IPS-20b (cell line): ENCODE results near the gene KLHL3.

Source experiments
- H3K27ac ChIP-seq: one replicate; pipeline ENCODE4 v1.5.1; 2013; ENCODE audit warnings: low read length
- H3K27me3 ChIP-seq: 2 replicates; pipeline ENCODE4 v1.6.1; 2013; ENCODE audit warnings: mild to moderate bottlenecking, low read length, inconsistent platforms; ENCODE audit not compliant: insufficient read depth
- H3K36me3 ChIP-seq: 2 replicates; pipeline ENCODE4 v1.6.1; 2013; ENCODE audit warnings: low read depth, mild to moderate bottlenecking, inconsistent platforms, low read length, moderate library complexity; ENCODE audit not compliant: insufficient read depth
- H3K4me1 ChIP-seq: 2 replicates; pipeline ENCODE4 v1.6.1; 2013; ENCODE audit warnings: mild to moderate bottlenecking, control low read depth, inconsistent platforms, low read length, moderate library complexity; ENCODE audit not compliant: insufficient read depth
- H3K4me3 ChIP-seq: 2 replicates; pipeline ENCODE4 v1.5.1; 2013; ENCODE audit warnings: mild to moderate bottlenecking, low read length, inconsistent platforms
- H3K9ac ChIP-seq: 2 replicates; pipeline ENCODE4 v1.6.1; 2013; ENCODE audit warnings: low read depth, mild to moderate bottlenecking, inconsistent platforms, low read length, moderate library complexity
- H3K9me3 ChIP-seq: 2 replicates; pipeline ENCODE4 v1.6.1; 2013; ENCODE audit warnings: mild to moderate bottlenecking, low read depth, low read length, inconsistent platforms; ENCODE audit not compliant: insufficient read depth

Gene KLHL3

GRCh38 chr5:137718611-137719010 lies 17.3 kb downstream of the KLHL3 start:
- Histone ChIP-seq H3K9ac (no peak overlapping the region), H3K27ac (no peak overlapping the region), H3K4me3 (no peak overlapping the region), H3K27me3 (no peaks in the 10 kb centered on the region), H3K4me1 (no peaks in the 10 kb centered on the region), H3K9me3 (peaks cover 6% of the 10 kb centered on the region), H3K36me3 (peaks cover 6% of the 10 kb centered on the region; the same call in 1 of the 2 replicates)

- H3K27me3 ChIP-seq, result no peaks in the 10 kb centered on the region
- H3K27ac ChIP-seq, result no peak overlapping the region
- H3K4me3 ChIP-seq, result no peak overlapping the region
- H3K9ac ChIP-seq, result no peak overlapping the region
- no peaks in the 10 kb centered on the region for H3K4me1 ChIP-seq
- peaks cover 14% of the 10 kb centered on the region for H3K9me3 ChIP-seq
- peaks cover 9% of the 10 kb centered on the region; the same call in 1 of the 2 replicates for H3K36me3 ChIP-seq
These were observed 19.6 kb downstream of the KLHL3 start for GRCh38 chr5:137716337-137716736.

GRCh38 chr5:137715456-137715855 lies 20.4 kb downstream of the KLHL3 start:
- Histone ChIP-seq H3K27ac (no peak overlapping the region), H3K4me1 (no peaks in the 10 kb centered on the region), H3K36me3 (peaks cover 7% of the 10 kb centered on the region; the same call in 1 of the 2 replicates), H3K4me3 (no peak overlapping the region), H3K27me3 (no peaks in the 10 kb centered on the region), H3K9ac (no peak overlapping the region), H3K9me3 (peaks cover 14% of the 10 kb centered on the region)

DNA sequence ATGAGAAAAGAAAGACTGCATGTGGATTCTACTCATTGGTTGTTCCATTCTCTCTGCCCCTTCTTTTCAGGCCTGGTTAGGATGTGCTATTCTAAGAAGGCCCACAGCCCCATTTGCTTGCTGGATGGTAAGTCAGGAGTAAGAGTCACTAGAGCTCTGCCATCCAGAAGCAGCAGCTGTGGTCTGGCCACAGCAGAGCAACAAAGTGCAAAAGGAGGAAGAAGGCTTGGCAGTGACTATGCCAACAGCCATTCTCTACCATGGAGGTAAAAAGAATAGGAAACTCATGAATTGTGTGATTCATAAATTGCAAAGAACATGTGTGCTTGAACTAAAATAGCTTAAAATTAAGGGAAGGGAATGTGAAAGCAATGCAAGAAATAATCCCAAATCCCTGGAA lies 20.9 kb downstream of the KLHL3 start:
- Histone ChIP-seq H3K9ac (no peak overlapping the region), H3K9me3 (peaks cover 14% of the 10 kb centered on the region), H3K27ac (no peak overlapping the region), H3K36me3 (peaks cover 3% of the 10 kb centered on the region; the same call in 1 of the 2 replicates), H3K4me3 (no peak overlapping the region), H3K4me1 (no peaks in the 10 kb centered on the region), H3K27me3 (no peaks in the 10 kb centered on the region)

DNA sequence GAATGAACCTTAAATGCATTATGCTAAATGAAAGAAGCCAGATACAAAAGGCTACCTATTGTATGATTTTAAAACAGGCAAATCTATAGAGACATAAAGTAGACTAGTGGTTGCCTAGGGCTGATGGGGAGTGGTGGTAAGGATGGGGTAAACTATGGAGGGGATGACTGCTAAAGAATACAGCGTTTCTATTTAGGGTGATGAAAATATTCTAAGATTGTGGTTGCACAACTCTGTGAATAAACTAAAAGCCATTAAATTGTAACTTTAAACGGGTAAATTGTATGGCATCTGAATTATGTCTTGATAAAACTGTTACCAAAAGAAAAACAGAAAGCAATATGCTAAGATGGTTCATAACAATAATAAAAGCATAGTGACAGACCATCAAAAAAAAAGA lies 21.4 kb downstream of the KLHL3 start:
- no peak overlapping the region for H3K4me3 ChIP-seq
- no peaks in the 10 kb centered on the region for H3K4me1 ChIP-seq
- H3K36me3 ChIP-seq, result peaks cover 6% of the 10 kb centered on the region
- H3K27ac ChIP-seq, result no peak overlapping the region
- peaks cover 14% of the 10 kb centered on the region for H3K9me3 ChIP-seq
- H3K9ac ChIP-seq, result no peak overlapping the region
- H3K27me3 ChIP-seq, result no peaks in the 10 kb centered on the region

DNA sequence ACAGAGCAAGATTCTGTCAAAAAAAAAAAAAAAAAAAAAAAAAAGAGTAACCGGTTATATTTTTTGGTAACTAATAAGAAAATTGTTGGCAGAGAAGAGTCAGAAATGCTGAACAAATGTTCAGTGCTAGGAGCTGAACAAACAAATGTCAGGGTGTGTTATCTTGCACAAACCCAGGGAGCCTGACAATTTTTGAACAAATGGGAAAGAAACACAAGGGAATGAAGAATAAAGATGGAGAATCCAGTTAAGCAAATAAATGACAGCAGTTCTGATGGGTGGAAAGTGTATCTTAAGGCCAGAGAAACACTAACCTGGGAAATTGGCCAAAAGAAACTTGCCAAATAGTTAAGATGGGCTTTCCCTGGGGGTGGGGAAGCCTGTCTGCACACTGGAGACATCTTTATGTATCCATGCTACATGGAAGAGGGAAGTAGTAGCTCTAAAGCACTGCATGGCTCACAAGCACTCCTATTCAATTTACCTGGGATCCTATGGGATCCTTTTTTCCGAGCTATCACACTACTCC lies 23.7 kb downstream of the KLHL3 start:
- Histone ChIP-seq H3K36me3 (peaks cover 26% of the 10 kb centered on the region), H3K9me3 (peaks cover 14% of the 10 kb centered on the region), H3K4me3 (no peak overlapping the region), H3K9ac (no peak overlapping the region), H3K4me1 (no peaks in the 10 kb centered on the region), H3K27me3 (no peaks in the 10 kb centered on the region), H3K27ac (no peak overlapping the region)

DNA sequence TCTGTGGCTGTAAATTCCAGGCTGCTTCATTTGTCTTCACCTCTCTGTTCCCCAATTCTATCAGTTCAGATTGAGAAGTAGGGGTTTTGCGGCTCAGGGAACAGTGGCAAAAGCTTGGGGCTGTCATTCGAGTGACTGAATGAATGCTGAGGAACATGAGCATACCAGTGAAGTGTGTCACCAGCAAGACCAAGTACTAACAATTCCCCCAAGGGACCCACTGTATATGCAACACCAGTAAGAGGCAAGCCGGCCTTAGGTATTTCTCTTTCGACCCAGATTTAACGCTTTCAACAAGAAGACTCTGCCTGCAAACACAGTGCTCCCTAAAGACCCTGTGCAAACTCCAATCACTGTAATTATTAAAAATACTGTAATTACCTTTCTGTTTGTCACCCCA lies 25.8 kb downstream of the KLHL3 start:
- Histone ChIP-seq H3K27me3 (no peaks in the 10 kb centered on the region), H3K4me1 (no peaks in the 10 kb centered on the region), H3K36me3 (peaks cover 26% of the 10 kb centered on the region), H3K9ac (no peak overlapping the region), H3K4me3 (no peak overlapping the region), H3K9me3 (peaks cover 14% of the 10 kb centered on the region), H3K27ac (no peak overlapping the region)

DNA sequence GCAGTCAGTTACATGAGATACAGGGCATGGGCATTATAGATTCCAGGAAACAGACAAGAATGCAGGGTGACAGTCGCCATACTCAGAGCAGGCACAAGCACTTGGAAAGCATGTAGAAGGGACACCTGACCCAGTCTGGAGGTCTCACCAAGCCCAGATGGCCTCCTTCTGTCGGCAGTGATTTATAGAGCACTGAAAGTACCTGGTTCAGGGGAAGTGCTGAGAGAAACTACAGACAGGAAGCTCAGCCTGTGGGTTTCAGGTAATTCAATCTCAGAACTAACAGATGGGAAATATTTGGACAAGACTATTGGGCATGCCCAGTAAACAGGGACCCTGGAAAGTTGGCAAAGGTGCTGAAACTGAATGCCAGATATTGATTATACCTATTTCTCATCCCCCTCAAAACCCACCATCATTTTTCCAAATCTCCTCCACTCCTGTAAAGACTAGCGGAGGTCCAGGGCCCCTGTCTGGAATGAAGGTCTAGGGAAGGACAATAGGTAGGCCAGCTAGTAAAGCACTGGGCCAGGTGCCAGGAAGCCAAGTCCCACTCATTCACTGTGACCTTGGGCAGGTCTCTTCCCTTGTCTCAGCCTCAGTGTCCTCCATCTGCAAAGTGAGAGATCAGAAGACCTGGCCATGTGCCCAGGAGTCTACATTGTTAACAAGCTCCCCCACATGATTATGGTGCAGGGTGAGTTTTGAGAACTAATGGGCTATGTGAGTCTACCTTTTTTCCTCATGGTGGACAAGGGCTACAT lies 26.9 kb downstream of the KLHL3 start:
- Histone ChIP-seq H3K27ac (no peak overlapping the region), H3K36me3 (peaks cover 26% of the 10 kb centered on the region), H3K9me3 (peaks cover 9% of the 10 kb centered on the region), H3K4me3 (no peak overlapping the region), H3K9ac (no peak overlapping the region), H3K27me3 (no peaks in the 10 kb centered on the region), H3K4me1 (no peaks in the 10 kb centered on the region)

DNA sequence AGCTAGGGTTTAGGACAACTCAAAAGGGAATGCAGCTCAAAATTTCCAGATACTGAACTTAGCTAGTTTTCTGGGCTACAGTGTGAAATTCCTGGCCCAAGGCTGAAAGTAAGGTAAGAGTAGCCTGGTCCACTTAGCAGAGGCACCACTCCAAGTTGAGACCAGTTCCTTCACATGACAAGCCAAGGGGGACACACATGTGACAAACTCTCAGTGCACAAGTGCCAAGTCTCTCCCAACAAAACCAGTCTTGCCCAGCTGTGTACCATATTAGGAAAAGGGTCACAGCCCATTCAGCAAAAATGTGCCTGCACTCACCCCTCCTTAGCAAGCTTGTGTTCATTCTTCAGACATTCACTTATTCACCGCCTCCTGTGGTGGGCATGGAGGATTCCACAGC lies 27.8 kb downstream of the KLHL3 start:
- peaks cover 23% of the 10 kb centered on the region for H3K36me3 ChIP-seq
- no peak overlapping the region for H3K27ac ChIP-seq
- no peak overlapping the region for H3K9ac ChIP-seq
- no peaks in the 10 kb centered on the region for H3K27me3 ChIP-seq
- peaks cover 2% of the 10 kb centered on the region; the same call in 1 of the 2 replicates for H3K9me3 ChIP-seq
- H3K4me3 ChIP-seq, result no peak overlapping the region
- no peaks in the 10 kb centered on the region for H3K4me1 ChIP-seq

DNA sequence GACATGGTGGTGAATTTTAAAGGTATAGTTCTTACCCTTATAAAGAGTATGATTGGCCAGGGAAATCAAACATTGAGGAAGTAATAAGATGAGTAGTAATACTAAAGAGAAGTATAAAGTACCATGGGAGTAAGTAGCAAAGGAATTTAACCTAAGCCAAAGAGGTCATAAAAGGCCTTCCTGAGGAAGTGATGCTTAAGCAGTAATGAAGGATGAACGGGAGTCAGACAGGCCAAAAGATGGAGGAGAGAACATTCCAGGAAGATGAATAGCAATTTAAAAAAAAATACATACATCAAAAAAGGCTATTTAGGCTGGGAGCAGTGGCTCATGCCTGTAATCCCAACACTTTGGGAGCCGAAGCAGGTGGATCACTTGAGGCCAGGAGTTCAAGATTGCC lies 29.0 kb downstream of the KLHL3 start:
- Histone ChIP-seq H3K27me3 (no peaks in the 10 kb centered on the region), H3K9me3 (no peaks in the 10 kb centered on the region), H3K36me3 (peaks cover 23% of the 10 kb centered on the region), H3K4me3 (no peak overlapping the region), H3K4me1 (no peaks in the 10 kb centered on the region), H3K9ac (no peak overlapping the region), H3K27ac (no peak overlapping the region)

DNA sequence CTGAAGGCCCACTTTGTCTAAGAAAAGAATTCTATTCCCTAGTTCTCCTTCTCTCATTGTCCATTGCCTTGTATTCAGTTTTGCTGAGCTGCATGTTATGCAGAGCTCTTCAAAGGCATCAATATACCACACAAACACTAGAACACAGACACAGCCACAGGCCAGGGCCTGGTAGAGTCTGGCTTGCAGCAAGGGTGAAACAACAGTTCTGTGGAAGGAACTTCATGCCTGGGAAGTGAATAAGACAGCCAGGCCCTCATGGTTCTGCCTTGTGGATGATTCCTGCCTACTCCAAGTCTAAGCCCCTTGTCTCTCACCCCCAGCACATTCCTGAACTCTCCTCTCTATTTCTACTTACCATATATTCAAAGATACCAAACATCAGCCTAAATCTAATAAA lies 30.8 kb downstream of the KLHL3 start:
- no peak overlapping the region for H3K27ac ChIP-seq
- no peaks in the 10 kb centered on the region for H3K27me3 ChIP-seq
- no peak overlapping the region for H3K4me3 ChIP-seq
- H3K9me3 ChIP-seq, result no peaks in the 10 kb centered on the region
- no peaks in the 10 kb centered on the region for H3K4me1 ChIP-seq
- H3K9ac ChIP-seq, result no peak overlapping the region
- H3K36me3 ChIP-seq, result peaks cover 23% of the 10 kb centered on the region

DNA sequence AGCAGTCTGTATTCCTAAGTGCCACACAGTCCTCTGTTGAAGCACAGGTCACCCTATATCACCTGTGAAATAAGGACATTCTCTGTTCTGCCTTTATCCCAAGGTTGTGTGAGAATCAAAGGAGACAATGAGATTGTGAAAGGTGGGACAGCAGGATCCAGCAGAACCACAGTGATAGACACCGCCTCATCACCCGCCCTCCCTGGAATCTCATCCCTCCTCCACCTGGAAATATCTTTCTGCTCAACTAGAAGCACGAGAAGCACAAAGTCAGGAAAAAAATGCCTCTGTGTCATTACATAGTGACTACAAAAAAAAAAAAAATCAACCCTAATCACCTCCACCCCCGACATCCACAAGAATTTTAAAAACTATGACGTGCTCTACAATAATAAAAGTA lies 32.3 kb downstream of the KLHL3 start:
- peaks cover 11% of the 10 kb centered on the region; the same call in 1 of the 2 replicates for H3K36me3 ChIP-seq
- no peak overlapping the region for H3K4me3 ChIP-seq
- H3K4me1 ChIP-seq, result no peaks in the 10 kb centered on the region
- H3K27ac ChIP-seq, result no peak overlapping the region
- H3K27me3 ChIP-seq, result no peaks in the 10 kb centered on the region
- H3K9ac ChIP-seq, result no peak overlapping the region
- no peaks in the 10 kb centered on the region for H3K9me3 ChIP-seq
